ENCODE data around the gene PCNX2.

PCNX2 gene

GRCh38 chr1:233255145-233255544, 40.4 kb downstream of the PCNX2 start:
- no peak for DNase-seq

GRCh38 chr1:233253832-233254331, 41.6 kb downstream of the PCNX2 start:
- no peak for DNase-seq

GRCh38 chr1:233253231-233253831, 42.2 kb downstream of the PCNX2 start:
- DNase-seq: no peak

GRCh38 chr1:233252441-233252840, 43.1 kb downstream of the PCNX2 start:
- DNase-seq: no peak

GRCh38 chr1:233251201-233251720, 44.3 kb downstream of the PCNX2 start:
- DNase-seq: no peak

- DNase-seq: no peak
Observed at GRCh38 chr1:233248014-233248413, 47.5 kb downstream of the PCNX2 start.

GRCh38 chr1:233246965-233247364, 48.6 kb downstream of the PCNX2 start:
- no peak for DNase-seq

GRCh38 chr1:233245191-233245765, 50.2 kb downstream of the PCNX2 start:
- no peak for DNase-seq

GRCh38 chr1:233244183-233244582, 51.3 kb downstream of the PCNX2 start:
- DNase-seq: no peak

GRCh38 chr1:233242827-233243483, 52.6 kb downstream of the PCNX2 start:
- DNase-seq: no peak

- DNase-seq: no peak
Observed at GRCh38 chr1:233241759-233242158, 53.8 kb downstream of the PCNX2 start.

- DNase-seq: no peak
Observed at GRCh38 chr1:233240829-233241682, 54.5 kb downstream of the PCNX2 start.

- DNase-seq: no peak
Observed at GRCh38 chr1:233240371-233240770, 55.2 kb downstream of the PCNX2 start.

GRCh38 chr1:233238884-233239431, 56.6 kb downstream of the PCNX2 start:
- no peak for DNase-seq

- no peak for DNase-seq
Observed at GRCh38 chr1:233237647-233238046, 57.9 kb downstream of the PCNX2 start.

GRCh38 chr1:233233508-233234040, 62.0 kb downstream of the PCNX2 start:
- DNase-seq: no peak

- DNase-seq: no peak
Observed at GRCh38 chr1:233230011-233230410, 65.5 kb downstream of the PCNX2 start.

GRCh38 chr1:233229288-233229687, 66.2 kb downstream of the PCNX2 start:
- DNase-seq: no peak

GRCh38 chr1:233227930-233228465, 67.5 kb downstream of the PCNX2 start:
- DNase-seq: no peak

- no peak for DNase-seq
Observed at GRCh38 chr1:233224311-233224710, 71.2 kb downstream of the PCNX2 start.

GRCh38 chr1:233217832-233218231, 77.7 kb downstream of the PCNX2 start:
- no peak for DNase-seq

- DNase-seq: no peak
Observed at GRCh38 chr1:233216009-233216408, 79.5 kb downstream of the PCNX2 start.
